HCT116 (cell line): ENCODE results near the gene SRD5A3. TPM values are rescaled to one million over a fixed set of nuclear protein-coding genes. Genes with fewer than 3 reads are reported as not detected.

Source experiments
- ATAC-seq: fragments of 200-7000 bp; cut with Tn5 transposase; 2 replicates; pipeline ENCODE4 v1.9.1; 2020; ENCODE audit warnings: mild to moderate bottlenecking, moderate library complexity
- BruUV-seq: library from RNA; stranded (reverse); fragments of 400-500 nt; replicated peaks from 2 replicates; lab custom pipeline; 2021; lab: Mats Ljungman, UMichigan
- CTCF ChIA-PET: fragments of 300-600 bp; sonication (Branson Sonifier 250); formaldehyde crosslinking; loops from one replicate; lab custom pipeline; 2021; ENCODE audit warnings: antibody characterized with exemption; lab: Charles Lee
- POLR2A ChIA-PET: fragments of 300-600, 350-600 bp; sonication (Branson Sonifier 250); formaldehyde crosslinking; loops from one replicate; lab custom pipeline; 2021; ENCODE audit warnings: antibody characterized with exemption; lab: Charles Lee
- RAD21 ChIA-PET, 2 experiments: fragments of 300-600 bp; sonication (Branson Sonifier 250); formaldehyde crosslinking; loops; one replicate each; lab custom pipeline; 2023; ENCODE audit warnings: low total read pairs in 2 of 2; ENCODE audit not compliant: uncharacterized antibody in 2 of 2, unreplicated experiment in 2 of 2, low non-redundant PET in 1 of 2; lab: Charles Lee
- DNase-seq: peaks from one replicate; pipeline ENCODE4 v3.0.0-alpha.2; 2010; ENCODE audit warnings: low read depth, low spot score
- H2AFZ ChIP-seq: fragments of 200-600 bp; shearing (Covaris generic), sonication (generic); 2 replicates; pipeline ENCODE4 v1.6.1; 2017; ENCODE audit warnings: low read depth, mixed run types, mixed read lengths, antibody characterized with exemption, low read length; ENCODE audit not compliant: poor library complexity, severe bottlenecking
- H3K27ac ChIP-seq: 2 replicates; pipeline ENCODE4 v1.5.1; 2012; ENCODE audit warnings: low read depth, low read length
- H3K27me3 ChIP-seq: fragments of 200-600 bp; sonication (generic); 2 replicates; pipeline ENCODE4 v1.6.1; 2016; ENCODE audit warnings: mixed run types, low read length, mixed read lengths; ENCODE audit not compliant: insufficient read depth
- H3K36me3 ChIP-seq, 2 experiments: fragments of 200-500 bp in 1 of 2; fragments of 200-600 bp in 1 of 2; sonication (Bioruptor generic) in 1 of 2; sonication (generic) in 1 of 2; 2 replicates each; pipeline versions ENCODE4 v1.5.1 to v1.6.1; 2014 to 2016; ENCODE audit warnings: low read length in 2 of 2, inconsistent platforms in 1 of 2, mixed read lengths in 1 of 2, mixed run types in 1 of 2; ENCODE audit not compliant: insufficient read depth in 2 of 2, control insufficient read depth in 1 of 2
- H3K4me1 ChIP-seq, 2 experiments: fragments of 200-600 bp in 1 of 2; sonication (generic) in 1 of 2; 2 replicates each; pipeline versions ENCODE4 v1.5.1 to v1.6.1; 2012 to 2017; ENCODE audit warnings: low read length in 2 of 2, inconsistent platforms in 1 of 2, mild to moderate bottlenecking in 1 of 2, mixed read lengths in 1 of 2, mixed run types in 1 of 2, moderate library complexity in 1 of 2; ENCODE audit not compliant: insufficient read depth in 2 of 2, control insufficient read depth in 1 of 2
- H3K4me2 ChIP-seq: fragments of 200-600 bp; sonication (generic); 2 replicates; pipeline ENCODE4 v1.6.1; 2017; ENCODE audit warnings: mixed run types, low read length, mixed read lengths
- H3K4me3 ChIP-seq, 2 experiments: fragments of 200-600 bp in 1 of 2; sonication (generic) in 1 of 2; replicated peaks in 1 of 2; 2 replicates each; pipeline ENCODE4 v1.5.1; 2011 to 2016; ENCODE audit warnings: low read length in 2 of 2, control low read depth in 1 of 2, low read depth in 1 of 2, mild to moderate bottlenecking in 1 of 2, mixed read lengths in 1 of 2, mixed run types in 1 of 2
- H3K79me2 ChIP-seq: fragments of 200-600 bp; sonication (generic); 2 replicates; pipeline ENCODE4 v1.6.1; 2017; ENCODE audit warnings: mild to moderate bottlenecking, mixed run types, low read length, moderate library complexity, mixed read lengths; ENCODE audit not compliant: insufficient read depth
- H3K9ac ChIP-seq: fragments of 200-600 bp; sonication (generic); 2 replicates; pipeline ENCODE4 v1.6.1; 2016; ENCODE audit warnings: low read length, mixed read lengths
- H3K9me2 ChIP-seq: fragments of 200-600 bp; sonication (generic), shearing (Covaris generic); 2 replicates; pipeline ENCODE4 v1.6.1; 2017; ENCODE audit warnings: mixed run types, mild to moderate bottlenecking, moderate library complexity; ENCODE audit not compliant: insufficient read depth
- H3K9me3 ChIP-seq, 2 experiments: fragments of 200-500 bp in 1 of 2; fragments of 200-600 bp in 1 of 2; sonication (Bioruptor generic) in 1 of 2; sonication (generic) in 1 of 2; 2 replicates each; pipeline ENCODE4 v1.6.1; 2014 to 2017; ENCODE audit warnings: low read length in 2 of 2, mixed read lengths in 2 of 2, inconsistent platforms in 1 of 2, low read depth in 1 of 2, mild to moderate bottlenecking in 1 of 2, mixed run types in 1 of 2, moderate library complexity in 1 of 2; ENCODE audit not compliant: control insufficient read depth in 1 of 2, insufficient read depth in 1 of 2
- H4K20me1 ChIP-seq: fragments of 200-600 bp; sonication (generic), shearing (Covaris generic); 2 replicates; pipeline ENCODE4 v1.6.1; 2017; ENCODE audit warnings: mixed run types, mild to moderate bottlenecking, moderate library complexity; ENCODE audit not compliant: insufficient read depth
- CEBPB ChIP-seq: IDR thresholded peaks from 2 replicates; pipeline ENCODE4 v1.6.1; 2012; ENCODE audit warnings: low read depth
- EGR1 ChIP-seq: IDR thresholded peaks from 2 replicates; pipeline ENCODE4 v1.6.1; 2012; ENCODE audit warnings: low read depth
- FOSL1 ChIP-seq: IDR thresholded peaks from 2 replicates; pipeline ENCODE4 v1.6.1; 2012; ENCODE audit warnings: low read depth
- JUND ChIP-seq: IDR thresholded peaks from 2 replicates; pipeline ENCODE4 v1.6.1; 2012
- SIN3A ChIP-seq: IDR thresholded peaks from 2 replicates; pipeline ENCODE4 v1.6.1; 2012; ENCODE audit warnings: low read depth
- SP1 ChIP-seq: IDR thresholded peaks from 2 replicates; pipeline ENCODE4 v1.6.1; 2012; ENCODE audit warnings: low read depth
- SRF ChIP-seq: IDR thresholded peaks from 2 replicates; pipeline ENCODE4 v1.6.1; 2012; ENCODE audit warnings: low read depth
- YY1 ChIP-seq: IDR thresholded peaks from 2 replicates; pipeline ENCODE4 v1.6.1; 2011; ENCODE audit warnings: low read length, low read depth, moderate library complexity, mild to moderate bottlenecking; ENCODE audit not compliant: insufficient replicate concordance; ENCODE audit errors: extremely low read depth
- ZNF274 ChIP-seq: fragments of 200-500 bp; sonication (Bioruptor generic); IDR thresholded peaks from 2 replicates; pipeline ENCODE4 v1.6.1; 2014; ENCODE audit warnings: mild to moderate bottlenecking, low read depth, low read length, inconsistent platforms
- intact Hi-C: fragments of 100-400 bp; cut with micrococcal nuclease; formaldehyde crosslinking; loops from 2 replicates; pipeline ENCODE4 v1.10.0; 2022
- total RNA-seq: library from RNA; stranded (reverse); gene quantifications from one replicate; pipeline ENCODE4 v1.2.1, GENCODE V29; 2021; ENCODE audit not compliant: unreplicated experiment
- TF ChIP-seq, protein P1 (sequence below): IDR thresholded peaks from 2 replicates; pipeline ENCODE4 v1.6.1; 2011; ENCODE audit warnings: mild to moderate bottlenecking, low read length, moderate library complexity; ENCODE audit not compliant: insufficient replicate concordance; ENCODE audit errors: extremely low read depth
- TF ChIP-seq, protein P2 (sequence below): IDR thresholded peaks from 2 replicates; pipeline ENCODE4 v1.6.1; 2012
- TF ChIP-seq, protein P3 (sequence below), 3 experiments: fragments of 200-600 bp in 1 of 3; sonication (generic) in 1 of 3; IDR thresholded peaks in 2 of 3; conservative IDR thresholded peaks in 1 of 3; 2 replicates each; pipeline ENCODE4 v1.5.1; 2012 to 2017; ENCODE audit warnings: low read depth in 2 of 3, low read length in 2 of 3, antibody characterized with exemption in 1 of 3, borderline replicate concordance in 1 of 3, control low read depth in 1 of 3, mild to moderate bottlenecking in 1 of 3, mixed read lengths in 1 of 3, mixed run types in 1 of 3, moderate library complexity in 1 of 3; ENCODE audit not compliant: insufficient read depth in 1 of 3
- TF ChIP-seq, protein P4 (sequence below): IDR thresholded peaks from 2 replicates; pipeline ENCODE4 v1.6.1; 2012; ENCODE audit warnings: low read depth

The SRD5A3 gene
- total RNA-seq, 1 experiment from 2014 or later: 19.9 TPM

DNA sequence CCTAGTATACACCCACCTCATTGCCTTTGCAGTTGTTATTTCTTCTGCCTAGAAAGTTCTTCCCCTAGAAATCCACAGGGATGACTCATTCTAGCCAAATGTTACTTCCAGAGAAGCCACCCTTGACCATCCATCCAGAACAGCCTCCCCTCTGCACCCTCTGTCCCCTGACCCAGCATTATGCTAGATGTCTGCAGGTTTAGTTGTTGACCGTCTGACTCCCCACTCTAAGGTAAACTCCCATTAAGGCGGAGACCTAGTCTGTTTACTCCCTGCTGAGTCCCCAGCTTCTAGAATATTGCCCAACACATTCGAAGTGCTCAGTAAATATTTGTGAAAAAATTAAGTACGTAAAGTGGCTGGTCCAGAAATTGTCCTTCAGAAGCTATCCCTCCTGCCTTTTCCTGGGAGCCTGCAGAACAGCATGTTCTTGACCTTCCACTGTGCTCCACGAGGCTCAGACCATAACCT, 11.0 kb downstream of the SRD5A3 start:
- Histone ChIP-seq H2AFZ (no peak overlapping the region), H3K27ac (no peak overlapping the region), H3K36me3 (no peaks in the 10 kb centered on the region), H3K9ac (no peak overlapping the region), H4K20me1 (no peaks in the 10 kb centered on the region), H3K4me2 (peak overlapping the region; percentile 59), H3K79me2 (no peaks in the 10 kb centered on the region), H3K4me3 (no peak overlapping the region), H3K9me2 (no peaks in the 10 kb centered on the region), H3K4me1 (peaks cover 38 to 58% of the 10 kb centered on the region in 2 experiments), H3K9me3 (peaks cover 0 to 4% of the 10 kb centered on the region in 2 experiments; a peak in 1 of 4 replicates), H3K27me3 (no peaks in the 10 kb centered on the region)
- ATAC-seq: peak; percentile 34
- no peak for TF ChIP-seq YY1
- peak; percentile 36; the same call in 1 of the 2 replicates for TF ChIP-seq JUND
- no peak for TF ChIP-seq EGR1
- TF ChIP-seq, protein P1, sequence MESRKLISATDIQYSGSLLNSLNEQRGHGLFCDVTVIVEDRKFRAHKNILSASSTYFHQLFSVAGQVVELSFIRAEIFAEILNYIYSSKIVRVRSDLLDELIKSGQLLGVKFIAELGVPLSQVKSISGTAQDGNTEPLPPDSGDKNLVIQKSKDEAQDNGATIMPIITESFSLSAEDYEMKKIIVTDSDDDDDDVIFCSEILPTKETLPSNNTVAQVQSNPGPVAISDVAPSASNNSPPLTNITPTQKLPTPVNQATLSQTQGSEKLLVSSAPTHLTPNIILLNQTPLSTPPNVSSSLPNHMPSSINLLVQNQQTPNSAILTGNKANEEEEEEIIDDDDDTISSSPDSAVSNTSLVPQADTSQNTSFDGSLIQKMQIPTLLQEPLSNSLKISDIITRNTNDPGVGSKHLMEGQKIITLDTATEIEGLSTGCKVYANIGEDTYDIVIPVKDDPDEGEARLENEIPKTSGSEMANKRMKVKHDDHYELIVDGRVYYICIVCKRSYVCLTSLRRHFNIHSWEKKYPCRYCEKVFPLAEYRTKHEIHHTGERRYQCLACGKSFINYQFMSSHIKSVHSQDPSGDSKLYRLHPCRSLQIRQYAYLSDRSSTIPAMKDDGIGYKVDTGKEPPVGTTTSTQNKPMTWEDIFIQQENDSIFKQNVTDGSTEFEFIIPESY: no peak
- TF ChIP-seq, protein P2, sequence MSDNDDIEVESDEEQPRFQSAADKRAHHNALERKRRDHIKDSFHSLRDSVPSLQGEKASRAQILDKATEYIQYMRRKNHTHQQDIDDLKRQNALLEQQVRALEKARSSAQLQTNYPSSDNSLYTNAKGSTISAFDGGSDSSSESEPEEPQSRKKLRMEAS: no peak
- TF ChIP-seq SRF: no peak
- TF ChIP-seq, protein P3, sequence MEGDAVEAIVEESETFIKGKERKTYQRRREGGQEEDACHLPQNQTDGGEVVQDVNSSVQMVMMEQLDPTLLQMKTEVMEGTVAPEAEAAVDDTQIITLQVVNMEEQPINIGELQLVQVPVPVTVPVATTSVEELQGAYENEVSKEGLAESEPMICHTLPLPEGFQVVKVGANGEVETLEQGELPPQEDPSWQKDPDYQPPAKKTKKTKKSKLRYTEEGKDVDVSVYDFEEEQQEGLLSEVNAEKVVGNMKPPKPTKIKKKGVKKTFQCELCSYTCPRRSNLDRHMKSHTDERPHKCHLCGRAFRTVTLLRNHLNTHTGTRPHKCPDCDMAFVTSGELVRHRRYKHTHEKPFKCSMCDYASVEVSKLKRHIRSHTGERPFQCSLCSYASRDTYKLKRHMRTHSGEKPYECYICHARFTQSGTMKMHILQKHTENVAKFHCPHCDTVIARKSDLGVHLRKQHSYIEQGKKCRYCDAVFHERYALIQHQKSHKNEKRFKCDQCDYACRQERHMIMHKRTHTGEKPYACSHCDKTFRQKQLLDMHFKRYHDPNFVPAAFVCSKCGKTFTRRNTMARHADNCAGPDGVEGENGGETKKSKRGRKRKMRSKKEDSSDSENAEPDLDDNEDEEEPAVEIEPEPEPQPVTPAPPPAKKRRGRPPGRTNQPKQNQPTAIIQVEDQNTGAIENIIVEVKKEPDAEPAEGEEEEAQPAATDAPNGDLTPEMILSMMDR (IDR thresholded peaks at IDR 0.05 in 2 of 3, conservative IDR thresholded peaks at IDR 0.05 in 1 of 3; ENCODE audit: borderline replicate concordance in 1 of 3, insufficient read depth in 1 of 3, low read depth in 2 of 3, low read length in 2 of 3): no peak
- TF ChIP-seq ZNF274: no peak
- TF ChIP-seq FOSL1: peak; percentile 50; the same call in 1 of the 2 replicates
- no peak for TF ChIP-seq SIN3A
- no peak for TF ChIP-seq SP1
- no peak for TF ChIP-seq CEBPB
- TF ChIP-seq, protein P4, sequence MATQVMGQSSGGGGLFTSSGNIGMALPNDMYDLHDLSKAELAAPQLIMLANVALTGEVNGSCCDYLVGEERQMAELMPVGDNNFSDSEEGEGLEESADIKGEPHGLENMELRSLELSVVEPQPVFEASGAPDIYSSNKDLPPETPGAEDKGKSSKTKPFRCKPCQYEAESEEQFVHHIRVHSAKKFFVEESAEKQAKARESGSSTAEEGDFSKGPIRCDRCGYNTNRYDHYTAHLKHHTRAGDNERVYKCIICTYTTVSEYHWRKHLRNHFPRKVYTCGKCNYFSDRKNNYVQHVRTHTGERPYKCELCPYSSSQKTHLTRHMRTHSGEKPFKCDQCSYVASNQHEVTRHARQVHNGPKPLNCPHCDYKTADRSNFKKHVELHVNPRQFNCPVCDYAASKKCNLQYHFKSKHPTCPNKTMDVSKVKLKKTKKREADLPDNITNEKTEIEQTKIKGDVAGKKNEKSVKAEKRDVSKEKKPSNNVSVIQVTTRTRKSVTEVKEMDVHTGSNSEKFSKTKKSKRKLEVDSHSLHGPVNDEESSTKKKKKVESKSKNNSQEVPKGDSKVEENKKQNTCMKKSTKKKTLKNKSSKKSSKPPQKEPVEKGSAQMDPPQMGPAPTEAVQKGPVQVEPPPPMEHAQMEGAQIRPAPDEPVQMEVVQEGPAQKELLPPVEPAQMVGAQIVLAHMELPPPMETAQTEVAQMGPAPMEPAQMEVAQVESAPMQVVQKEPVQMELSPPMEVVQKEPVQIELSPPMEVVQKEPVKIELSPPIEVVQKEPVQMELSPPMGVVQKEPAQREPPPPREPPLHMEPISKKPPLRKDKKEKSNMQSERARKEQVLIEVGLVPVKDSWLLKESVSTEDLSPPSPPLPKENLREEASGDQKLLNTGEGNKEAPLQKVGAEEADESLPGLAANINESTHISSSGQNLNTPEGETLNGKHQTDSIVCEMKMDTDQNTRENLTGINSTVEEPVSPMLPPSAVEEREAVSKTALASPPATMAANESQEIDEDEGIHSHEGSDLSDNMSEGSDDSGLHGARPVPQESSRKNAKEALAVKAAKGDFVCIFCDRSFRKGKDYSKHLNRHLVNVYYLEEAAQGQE: no peak
- RAD21 ChIA-PET: no interaction called here
- POLR2A ChIA-PET: no interaction called here
- intact Hi-C loops: no loop called here
- BruUV-seq: no TSS peak
- no peak for DNase-seq
- CTCF ChIA-PET: interaction anchor here (2.0 kb wide), 1 partner anchor 11 kb away, joined by 7 read pairs; the partner anchor contains the start of gene SRD5A3
